Measurements from ENCODE around the gene FAM83D. TPM values are rescaled to one million over a fixed set of nuclear protein-coding genes. Genes with fewer than 3 reads are reported as not detected.

Gene FAM83D, protein sequence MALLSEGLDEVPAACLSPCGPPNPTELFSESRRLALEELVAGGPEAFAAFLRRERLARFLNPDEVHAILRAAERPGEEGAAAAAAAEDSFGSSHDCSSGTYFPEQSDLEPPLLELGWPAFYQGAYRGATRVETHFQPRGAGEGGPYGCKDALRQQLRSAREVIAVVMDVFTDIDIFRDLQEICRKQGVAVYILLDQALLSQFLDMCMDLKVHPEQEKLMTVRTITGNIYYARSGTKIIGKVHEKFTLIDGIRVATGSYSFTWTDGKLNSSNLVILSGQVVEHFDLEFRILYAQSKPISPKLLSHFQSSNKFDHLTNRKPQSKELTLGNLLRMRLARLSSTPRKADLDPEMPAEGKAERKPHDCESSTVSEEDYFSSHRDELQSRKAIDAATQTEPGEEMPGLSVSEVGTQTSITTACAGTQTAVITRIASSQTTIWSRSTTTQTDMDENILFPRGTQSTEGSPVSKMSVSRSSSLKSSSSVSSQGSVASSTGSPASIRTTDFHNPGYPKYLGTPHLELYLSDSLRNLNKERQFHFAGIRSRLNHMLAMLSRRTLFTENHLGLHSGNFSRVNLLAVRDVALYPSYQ
- polyA plus RNA-seq (ENCODE audit: insufficient read length in 10 of 10) = 10 to 100 TPM in 1 of 10 donors, 1 to 10 TPM in 9; 4.8 to 13.4 (median 8.1) TPM
- long read RNA-seq, donor 1, transcript FAM83D-201 (4 exons, 2,475 nt) = major isoform, 6 of 6 reads
- long read RNA-seq, donor 1, partial matches to known transcripts = 0 of 6 reads
- long read RNA-seq, donor 1, other reads (novel, unspliced or antisense) = 0 of 6 reads
- long read RNA-seq, donor 2, partial matches to known transcripts = 0 of 2 reads
- long read RNA-seq, donor 2, other reads (novel, unspliced or antisense) = 0 of 2 reads
- long read RNA-seq, donor 3 = 0 reads
- long read RNA-seq, donor 4, partial matches to known transcripts = 0 of 1 reads
- long read RNA-seq, donor 4, other reads (novel, unspliced or antisense) = 0 of 1 reads
- long read RNA-seq, donor 5, partial matches to known transcripts = 0 of 3 reads
- long read RNA-seq, donor 5, other reads (novel, unspliced or antisense) = 0 of 3 reads
- long read RNA-seq, donor 6, transcript FAM83D-201 (4 exons, 2,475 nt) = major isoform, 5 of 5 reads
- long read RNA-seq, donor 6, partial matches to known transcripts = 0 of 5 reads
- long read RNA-seq, donor 6, other reads (novel, unspliced or antisense) = 0 of 5 reads
- long read RNA-seq, donor 7, partial matches to known transcripts = 0 of 1 reads
- long read RNA-seq, donor 7, other reads (novel, unspliced or antisense) = 0 of 1 reads
- long read RNA-seq, donor 8, transcript FAM83D-201 (4 exons, 2,475 nt) = major isoform, 9 of 9 reads
- long read RNA-seq, donor 8, partial matches to known transcripts = 0 of 9 reads
- long read RNA-seq, donor 8, other reads (novel, unspliced or antisense) = 0 of 9 reads
- long read RNA-seq, donor 9 = 0 reads

GRCh38 chr20:38926142-38926933 is at the start of gene FAM83D:
Gene FAM83D (plus strand): TSS chr20:38926417. CDS start chr20:38926443, 26 bp downstream.
- peak; percentile 96 to 98 (median 96) for DNase-seq

DNA sequence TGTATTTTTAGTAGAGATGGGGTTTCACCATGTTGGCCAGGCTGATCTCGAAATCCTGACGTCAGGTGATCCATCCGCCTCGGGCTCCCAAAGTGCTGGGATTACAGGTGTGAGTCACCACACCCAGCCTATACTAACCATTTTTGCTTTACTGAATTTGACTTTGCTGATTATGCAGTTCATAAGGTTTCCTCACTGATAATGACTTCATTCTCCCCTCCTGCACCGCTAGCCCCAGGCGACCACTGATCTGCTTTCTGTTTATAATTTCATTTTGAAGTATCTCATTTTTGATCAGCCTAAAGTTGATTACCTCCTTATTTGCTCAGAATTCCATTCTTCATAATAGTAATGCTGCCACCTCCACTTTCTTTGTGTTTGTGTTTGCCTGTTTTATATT is 48.7 kb upstream of the FAM83D start:
- no peak for DNase-seq

DNA sequence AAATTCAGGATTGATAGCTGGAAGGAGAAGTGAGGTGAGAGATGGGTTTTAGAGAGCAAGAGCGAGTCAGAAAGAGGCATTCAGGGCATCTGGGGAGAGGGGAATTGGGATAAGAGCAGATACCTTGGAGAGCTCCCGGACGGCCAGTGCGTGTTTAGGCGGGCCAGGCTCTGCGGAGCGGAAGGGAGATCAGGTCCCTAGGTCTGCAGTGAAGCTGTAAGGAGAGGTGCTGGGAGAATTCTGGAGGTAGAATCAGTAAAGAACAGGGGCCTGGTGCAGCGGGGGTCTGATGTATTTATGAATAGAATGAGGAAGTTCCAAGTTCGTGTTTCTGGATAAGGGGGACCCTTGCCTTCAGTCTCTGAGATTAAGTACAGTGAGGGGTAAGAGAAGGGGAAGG is 47.4 kb upstream of the FAM83D start:
- DNase-seq = peak in 2 of 3 donors; percentile 27 to 57

DNA sequence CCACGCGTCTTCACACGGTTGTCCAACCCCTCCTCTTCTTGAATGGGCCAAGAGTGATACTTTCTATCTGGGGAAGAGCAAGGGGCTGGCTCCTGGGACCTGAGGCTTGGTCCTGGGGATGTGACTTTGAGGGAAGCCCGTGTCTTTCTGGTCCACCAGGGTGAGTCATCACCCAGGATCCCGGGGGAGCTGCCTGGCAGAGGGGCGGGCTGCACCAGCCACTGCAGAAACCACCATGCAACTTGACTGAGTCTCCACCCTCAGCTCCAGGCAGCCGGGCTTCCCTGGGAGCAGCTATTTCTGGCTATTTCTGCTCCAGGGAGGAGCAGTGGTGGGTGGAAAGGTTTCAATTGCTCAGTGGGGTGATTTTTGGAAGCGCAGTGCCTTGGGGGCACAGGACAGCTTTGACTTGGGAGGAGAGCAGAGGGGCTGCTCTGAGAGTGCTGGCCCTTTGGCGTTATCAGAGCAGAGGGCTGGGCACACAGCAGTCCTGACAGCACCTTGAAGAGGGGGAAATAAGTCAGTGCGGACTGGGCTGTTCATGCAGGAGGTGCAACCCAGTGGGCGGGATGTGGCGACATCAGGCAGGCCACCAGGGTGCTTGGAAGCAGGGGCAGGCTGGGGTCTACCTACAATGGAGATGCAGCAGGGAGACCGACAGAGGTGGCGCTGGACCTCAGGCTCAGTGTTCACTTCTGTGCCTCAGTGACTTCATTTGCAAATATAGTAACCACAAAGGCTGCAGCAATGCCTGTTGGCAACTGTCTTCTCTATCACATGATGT is 45.1 kb upstream of the FAM83D start:
- DNase-seq = no peak

DNA sequence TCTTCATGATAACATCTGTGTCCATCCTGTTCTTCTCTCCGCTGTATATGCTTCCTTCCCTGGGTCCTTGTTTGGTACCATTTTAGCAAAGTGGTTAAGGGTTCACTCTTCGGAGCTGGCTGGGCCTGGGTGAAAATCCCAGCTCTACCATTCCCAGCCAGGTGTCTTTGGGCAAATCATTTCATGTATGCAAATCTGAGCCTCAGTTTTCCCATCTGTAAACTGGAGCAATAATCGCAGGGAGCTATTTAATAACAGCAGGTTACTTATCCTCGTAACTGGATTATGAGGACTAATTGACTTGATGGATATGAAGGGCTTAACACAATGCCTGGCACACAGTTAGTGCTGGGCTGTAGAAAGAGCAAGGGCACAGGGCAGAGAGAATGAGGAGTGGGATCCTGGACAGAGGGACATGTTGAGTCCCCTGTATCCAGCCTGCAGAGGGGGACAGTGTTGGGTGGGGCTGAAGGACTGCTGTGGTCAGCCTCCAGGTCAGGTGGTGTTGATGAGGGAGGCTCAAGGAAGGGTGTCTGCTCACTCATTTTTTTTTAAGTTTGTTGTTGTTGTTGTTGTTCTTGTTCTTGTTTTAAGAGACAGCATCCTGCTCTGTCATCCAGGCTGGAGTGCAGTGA is 44.3 kb upstream of the FAM83D start:
- no peak for DNase-seq

- DNase-seq = no peak
Measured at GRCh38 chr20:38882600-38882999, 43.6 kb upstream of the FAM83D start.

- no peak for DNase-seq
Measured at GRCh38 chr20:38883081-38883980, 42.9 kb upstream of the FAM83D start.

GRCh38 chr20:38883981-38884733 is 42.1 kb upstream of the FAM83D start:
- no peak for DNase-seq

DNA sequence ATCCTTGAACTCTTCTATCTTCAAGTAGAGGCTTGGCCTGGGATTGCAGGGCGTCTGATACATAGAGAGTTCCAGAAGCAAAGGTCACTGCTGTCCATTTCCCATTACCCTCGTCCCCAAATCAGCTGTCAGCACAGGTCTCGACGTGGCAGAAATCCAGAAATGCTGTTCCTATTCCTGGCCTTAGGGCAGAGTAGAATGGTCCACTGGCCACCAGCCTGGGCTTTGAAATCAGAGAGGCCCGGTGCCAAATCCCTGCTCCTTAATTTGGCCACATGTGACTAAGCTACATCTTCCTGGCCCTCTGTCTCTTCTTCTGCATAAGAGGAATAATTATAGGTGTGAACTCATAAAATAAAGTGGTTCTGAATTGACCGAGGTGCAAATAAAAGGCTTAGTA is 40.9 kb upstream of the FAM83D start:
- DNase-seq = no peak

- DNase-seq = no peak
Measured at GRCh38 chr20:38888059-38888831, 38.0 kb upstream of the FAM83D start.

- DNase-seq = no peak
Measured at GRCh38 chr20:38889050-38889449, 37.2 kb upstream of the FAM83D start.

DNA sequence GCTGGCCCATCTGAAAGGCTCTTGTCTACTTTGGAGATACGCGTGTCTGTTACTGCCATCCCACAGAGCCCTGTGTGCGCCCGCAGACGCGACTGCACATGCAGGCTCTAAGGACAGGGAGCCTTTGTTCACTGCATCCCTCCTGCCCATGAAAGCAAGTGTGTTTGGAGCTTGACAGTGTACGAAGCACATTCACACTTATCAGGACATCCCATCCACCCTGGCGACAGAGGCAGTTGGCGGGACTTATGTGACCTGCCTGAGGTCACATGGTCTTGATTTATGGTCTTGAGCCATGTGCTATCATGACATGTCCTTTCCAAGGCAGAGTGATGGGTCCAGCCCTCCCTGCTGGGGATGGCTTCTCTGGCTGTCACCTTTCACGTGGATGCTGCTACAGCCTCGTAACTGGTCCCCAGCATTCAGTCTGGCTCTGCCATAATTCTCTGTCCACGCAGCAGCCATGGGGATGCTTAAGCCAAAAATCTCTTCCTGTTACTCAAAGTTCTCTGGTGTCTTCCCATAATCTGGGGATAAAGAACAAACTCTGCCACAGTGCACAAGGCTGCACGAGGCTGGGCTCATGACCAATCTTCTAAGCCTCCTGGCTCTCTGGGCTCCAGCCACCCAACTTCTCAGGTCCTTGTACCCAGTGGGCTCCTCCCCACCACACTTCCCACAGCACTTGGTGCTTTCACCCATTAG is 36.3 kb upstream of the FAM83D start:
- no peak for DNase-seq

GRCh38 chr20:38890497-38890818 is 35.8 kb upstream of the FAM83D start:
- no peak for DNase-seq

DNA sequence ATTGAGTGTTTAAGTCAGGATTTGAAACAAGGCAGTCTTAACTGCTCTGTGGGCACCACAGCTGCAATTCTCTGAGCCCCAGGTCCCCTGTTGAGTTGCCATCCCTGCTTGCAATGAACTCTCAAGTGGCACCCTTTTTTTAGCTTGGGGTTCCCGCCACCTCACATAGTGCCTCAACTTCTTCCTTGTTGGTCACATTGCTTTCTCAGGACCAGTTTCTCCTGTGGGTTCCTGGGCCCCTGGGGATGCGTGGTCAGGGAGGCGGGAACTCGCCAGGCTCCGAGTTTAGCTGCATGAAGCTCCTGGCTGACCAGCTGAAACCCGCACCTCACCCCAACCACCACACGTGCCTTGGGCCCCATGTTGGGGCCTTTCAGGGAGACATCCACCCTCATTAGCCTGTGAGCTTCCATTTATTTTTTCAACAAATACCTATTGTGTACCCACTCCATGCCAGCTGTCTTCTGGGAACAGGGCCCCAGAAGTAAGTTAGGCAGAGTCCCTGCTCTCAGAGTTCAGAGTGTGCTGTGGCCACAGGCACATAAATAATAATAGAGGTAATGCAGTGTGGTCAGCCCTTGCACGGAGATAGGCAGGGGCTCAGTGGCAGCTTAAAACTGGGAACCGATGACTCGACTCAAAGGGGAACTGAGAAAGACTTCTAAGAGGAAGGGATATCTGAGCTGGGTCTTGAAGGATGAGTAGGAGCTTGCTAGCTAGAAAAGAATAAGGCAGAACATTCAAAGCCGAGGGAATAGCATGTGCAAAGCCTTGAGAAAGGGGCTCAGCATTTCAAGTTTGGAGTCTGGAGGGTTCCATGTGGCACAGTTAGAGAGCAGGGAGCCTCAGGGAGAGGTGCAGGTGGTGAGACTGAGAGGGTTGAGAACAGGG is 33.9 kb upstream of the FAM83D start:
- no peak for DNase-seq

DNA sequence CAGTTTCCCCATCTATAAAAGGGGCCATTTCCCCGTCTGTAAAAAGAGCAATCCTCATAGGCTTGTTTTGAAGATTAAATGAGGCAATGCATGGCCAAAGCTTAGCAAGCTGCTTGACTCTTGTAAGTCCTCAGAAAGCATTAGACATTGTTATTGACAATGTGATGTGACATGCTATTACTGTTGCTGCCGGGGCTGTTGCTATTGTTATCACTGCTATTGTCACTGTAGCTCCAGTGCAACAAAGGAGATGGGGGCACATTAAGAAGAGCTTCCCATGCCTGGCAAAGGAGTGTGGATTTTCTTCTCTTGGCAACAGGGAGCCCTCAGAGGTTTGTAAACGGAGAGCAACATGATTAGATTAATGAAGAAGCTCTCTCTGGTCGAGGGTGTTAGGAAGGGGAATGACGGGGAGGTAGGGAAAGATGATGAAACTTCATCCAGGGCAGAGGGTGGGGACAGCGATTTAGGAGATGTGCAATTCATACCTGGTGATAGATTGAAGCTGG is 33.1 kb upstream of the FAM83D start:
- no peak for DNase-seq

Data from muscle of back (tissue), 13 donors.